ENCODE measurements around the gene RBBP7.

The RBBP7 gene

DNA sequence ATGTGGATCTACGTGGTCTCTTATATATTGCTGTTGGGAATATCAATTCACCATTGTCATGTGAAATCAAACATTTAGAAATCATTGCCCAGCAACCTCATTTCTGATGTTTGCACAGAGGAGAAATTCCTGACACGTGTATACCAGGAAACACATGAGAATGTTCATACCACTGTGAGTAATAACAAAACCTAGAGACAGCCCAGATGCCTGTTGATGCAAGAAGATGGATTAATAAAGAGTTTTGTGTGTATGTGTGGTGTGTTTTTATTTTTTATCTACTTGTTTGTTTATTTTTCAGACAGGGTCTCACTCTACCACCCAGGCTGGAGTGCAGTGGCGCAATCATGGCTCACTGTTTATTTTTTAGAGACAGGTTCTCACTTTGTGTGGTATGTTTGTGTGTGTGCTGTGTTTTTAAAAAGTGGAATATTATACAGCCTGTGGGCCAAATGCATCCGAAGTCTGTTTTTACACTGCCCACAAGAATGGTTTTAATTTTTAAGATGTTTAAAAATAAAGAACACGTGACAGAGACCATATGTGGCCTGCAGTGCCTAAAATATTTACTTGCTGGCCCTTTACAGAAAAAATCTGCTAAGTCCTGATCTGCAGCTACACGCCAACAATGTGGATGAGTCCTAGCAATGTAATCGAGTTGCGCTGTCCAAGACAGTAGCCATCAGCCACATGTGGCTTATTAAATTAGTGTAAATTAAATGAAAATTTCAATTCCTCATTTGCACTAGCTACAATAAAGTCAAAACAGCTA lies 44.7 kb downstream of the RBBP7 start:
- no peak for DNase-seq

DNA sequence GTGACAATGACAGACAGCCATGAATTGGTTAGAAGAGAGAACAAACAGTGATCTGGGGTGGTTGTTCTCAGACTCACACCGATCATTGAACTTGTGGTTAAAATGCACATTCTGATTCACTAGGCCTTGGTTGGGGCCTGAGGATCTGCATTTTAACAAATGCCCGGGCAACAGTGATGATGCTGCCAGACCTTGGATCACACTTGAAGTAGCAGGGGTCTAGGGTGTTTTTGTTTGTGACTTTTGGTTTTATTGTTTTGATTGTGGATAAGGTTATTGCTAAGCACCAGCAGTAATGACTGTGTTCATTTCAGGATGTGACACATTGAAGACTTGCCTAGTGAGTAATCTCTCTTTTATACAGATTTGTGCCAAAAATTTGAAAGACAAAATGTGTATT lies 47.4 kb downstream of the RBBP7 start:
- no peak for DNase-seq

DNA sequence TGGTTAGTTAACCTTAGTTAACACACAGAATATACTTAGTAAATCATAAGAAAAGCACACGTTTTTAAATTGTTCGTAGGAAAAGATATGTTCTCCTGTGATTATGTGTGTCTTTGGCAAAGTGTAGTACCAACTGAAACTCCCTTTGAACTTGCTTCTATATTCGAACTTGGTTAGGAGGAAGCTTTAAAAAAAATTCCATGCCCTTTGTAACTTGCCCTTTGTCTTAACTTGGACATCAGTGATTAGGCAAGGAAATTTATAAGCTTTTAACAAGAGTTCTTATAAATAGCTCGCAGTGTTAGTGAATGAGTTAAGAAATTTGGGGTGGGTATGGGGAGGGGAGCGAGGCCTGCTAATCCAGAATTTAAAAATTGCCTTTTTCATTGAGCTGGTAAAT lies 50.5 kb downstream of the RBBP7 start:
- DNase-seq, result no peak

DNA sequence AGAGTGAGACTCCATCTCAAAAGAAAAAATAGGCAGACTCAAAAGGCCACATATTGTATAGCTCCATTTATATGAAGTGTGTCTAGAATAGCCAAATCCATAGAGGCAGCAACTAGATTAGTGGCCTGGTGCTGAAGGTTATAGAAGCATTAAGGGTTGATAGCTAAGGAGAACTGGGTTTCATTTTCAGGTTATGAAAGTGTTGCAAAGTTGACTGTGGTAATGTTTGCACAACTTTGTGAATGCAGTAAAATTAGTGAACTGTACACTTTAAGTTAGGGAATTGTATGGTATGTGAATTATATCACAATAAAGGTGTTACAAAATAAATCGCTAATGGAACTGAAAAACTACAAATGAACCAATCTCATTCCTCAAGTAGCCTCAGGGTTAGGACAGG lies 55.6 kb downstream of the RBBP7 start:
- no peak for DNase-seq

DNA sequence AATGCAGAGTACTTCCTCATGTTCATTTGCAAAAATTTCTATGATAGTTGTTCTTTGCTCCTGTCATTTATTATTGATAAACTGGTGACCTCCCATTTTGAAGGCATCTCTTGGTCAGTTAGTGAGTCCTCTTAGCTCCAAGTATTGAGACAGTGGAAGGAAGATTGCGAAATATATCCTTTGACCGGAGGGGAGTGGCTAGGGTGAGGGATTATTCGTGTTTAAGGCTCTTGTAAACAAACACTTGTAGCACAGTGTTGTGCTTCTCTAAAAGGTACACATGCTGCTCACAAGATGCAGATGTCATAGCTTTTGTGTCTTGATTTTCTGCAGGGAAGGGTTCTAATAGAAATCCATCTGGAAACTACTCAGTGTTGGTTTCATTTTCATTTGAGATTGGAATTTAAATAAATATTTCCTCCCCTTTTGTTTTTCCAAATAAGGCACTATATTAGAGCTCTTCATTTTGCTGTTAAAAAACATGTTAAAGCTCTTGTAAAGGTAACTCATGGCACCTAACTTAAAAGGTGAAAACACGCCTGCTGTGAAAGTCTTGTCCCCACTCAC lies 62.1 kb downstream of the RBBP7 start:
- DNase-seq, result no peak

DNA sequence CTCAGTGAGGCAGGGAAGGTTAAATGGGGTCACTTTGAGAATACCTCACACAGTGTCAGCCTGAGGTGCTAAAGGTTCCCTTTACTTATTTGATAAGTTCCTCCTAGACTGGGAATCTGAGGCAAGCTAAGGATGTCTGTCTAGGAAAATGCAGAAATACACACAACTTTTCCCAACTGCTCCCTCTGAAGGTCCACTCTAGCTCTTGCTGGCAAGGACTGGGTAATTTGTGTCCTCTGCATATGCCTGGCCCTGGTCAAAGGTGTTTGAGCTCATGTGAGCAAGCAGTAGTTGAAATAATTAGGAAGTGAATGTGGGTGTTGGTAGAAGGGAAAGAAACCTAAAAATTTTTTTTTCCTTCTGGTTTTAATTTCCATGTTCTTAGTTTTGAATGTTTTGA lies 62.6 kb downstream of the RBBP7 start:
- no peak for DNase-seq

DNA sequence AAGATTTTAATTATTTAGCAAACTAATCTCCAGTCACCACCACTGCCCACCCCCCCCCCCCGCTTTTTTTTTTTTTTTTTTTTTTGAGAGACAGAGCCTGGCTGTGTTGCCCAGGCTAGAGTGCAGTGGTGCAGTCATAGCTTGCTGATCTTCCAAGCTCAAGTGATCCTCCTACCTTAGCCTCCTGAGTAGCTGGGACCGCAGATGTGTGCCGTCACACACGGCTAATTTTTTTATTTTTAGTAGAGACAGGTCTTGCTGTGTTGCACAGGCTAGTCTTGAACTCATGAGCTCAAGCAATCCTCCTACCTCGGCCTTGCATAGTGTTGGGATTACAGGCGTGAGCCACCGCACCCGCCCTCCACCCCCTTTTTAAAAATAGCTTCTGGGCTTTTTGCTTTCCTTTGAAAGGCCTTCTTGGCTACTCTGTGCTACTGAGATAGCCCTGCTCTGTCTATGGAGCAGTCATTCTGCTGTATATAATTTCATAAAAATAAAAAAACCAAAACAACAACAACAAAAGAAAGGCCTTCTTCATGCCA lies 65.2 kb downstream of the RBBP7 start:
- DNase-seq, result no peak

DNA sequence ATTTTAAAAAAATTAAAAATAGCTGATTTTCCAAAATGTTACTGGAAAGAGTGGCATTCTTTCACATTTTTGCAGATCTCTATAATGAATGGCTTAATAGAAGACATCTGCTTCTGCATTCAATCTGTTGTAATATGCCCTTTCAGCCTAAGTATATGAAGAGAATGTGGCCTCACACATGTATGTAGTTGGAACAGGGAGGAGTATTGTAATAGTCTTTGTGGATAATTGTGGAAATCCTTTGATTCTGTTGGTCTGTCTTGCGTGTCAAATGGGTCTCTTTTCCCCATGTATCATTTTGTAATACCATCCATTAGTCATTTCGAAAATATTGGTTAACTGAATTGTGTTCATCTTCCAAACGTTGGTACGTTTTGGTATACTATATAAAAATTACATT lies 72.3 kb downstream of the RBBP7 start:
- DNase-seq, result no peak

DNA sequence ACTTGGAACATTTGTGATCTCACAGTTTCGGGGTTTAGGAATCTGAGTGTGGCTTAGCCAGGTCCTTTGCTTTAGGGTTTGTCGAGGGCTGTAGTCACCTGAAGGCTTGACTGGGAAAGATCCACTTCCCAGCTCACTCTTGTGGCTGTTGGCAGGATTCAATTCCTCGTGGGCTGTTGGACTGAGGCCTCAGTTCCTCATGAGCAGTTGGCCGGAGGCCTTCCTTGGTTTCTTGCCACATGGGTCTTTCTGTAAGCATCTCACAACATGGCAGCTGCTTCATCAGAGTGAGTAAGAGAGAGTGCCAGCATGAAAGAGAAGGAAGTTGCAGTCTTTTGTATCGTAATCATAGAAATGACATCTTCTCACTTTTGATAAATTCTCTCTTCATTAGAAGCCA lies 72.8 kb downstream of the RBBP7 start:
- no peak for DNase-seq

DNA sequence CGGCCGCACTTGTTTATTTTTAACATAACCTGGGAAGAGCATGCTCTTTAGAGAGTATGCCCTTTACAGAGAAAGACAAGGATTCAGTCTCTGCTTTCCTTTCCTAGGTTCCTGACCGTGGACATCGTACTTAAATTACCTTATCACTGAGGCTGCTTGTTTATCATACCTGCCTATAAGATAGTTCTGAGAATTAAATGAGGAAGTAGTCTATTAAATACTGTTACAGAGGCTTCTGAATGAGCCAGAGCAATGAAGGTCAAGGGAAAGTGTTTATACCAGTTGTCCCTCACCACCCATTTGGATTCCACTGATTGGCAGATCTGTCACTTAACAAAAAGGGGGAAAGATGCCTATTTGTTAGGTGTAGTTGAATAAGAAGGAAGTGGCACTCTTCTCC lies 73.9 kb downstream of the RBBP7 start:
- no peak for DNase-seq

All from NCI-H69 (cell line).